SKM-1 (cell line): ENCODE measurements around the gene TTLL11.

Experiments
- DNase-seq: peaks from one replicate; lab custom pipeline; 2025; ENCODE audit not compliant: unreplicated experiment; lab: John Stamatoyannopoulos, UW

TTLL11 gene

DNA sequence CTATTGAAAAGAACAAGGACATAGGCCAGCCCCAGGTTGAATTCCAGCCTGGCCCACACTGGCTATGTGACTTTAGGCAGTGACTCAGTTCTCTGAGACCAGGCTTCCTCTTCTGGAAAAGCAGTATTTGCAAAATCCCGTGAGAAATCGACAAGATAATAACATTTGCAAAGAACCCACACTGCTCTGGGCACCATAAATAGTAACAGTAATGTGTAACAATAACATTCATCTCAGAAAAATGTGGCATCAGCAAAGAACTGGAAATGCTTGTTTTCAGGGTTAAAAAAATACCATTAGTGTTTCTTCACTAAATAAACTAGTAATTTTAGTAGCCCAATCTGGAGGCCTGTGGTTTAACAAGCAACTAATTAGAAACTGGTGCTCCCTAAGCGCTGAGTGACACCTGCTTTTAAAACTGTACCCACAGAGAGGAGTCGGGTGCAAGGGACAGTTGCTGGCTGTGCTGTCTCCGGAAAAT, 148.4 kb downstream of the TTLL11 start:
- DNase-seq: no peak

DNA sequence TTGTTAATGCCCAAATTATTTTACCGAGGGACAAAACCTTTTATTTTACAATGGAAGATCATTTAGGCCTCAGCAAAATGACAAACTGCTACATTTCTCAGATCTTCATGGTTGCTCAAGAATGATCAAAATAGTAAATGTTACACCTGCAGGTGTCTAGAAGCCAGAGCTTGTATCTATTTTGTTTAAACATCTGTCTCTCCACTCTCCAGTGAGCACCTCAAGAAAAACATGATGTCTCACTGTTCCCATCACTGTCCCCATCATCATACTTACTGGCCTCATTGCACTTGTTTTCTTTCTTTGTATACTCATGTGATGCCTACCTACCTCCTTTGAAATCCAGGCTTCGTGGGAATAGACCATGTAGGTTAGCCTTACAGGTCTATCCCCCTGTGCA, 149.6 kb downstream of the TTLL11 start:
- no peak for DNase-seq

GRCh38 chr9:121942866-121943382, 150.2 kb downstream of the TTLL11 start:
- no peak for DNase-seq

- DNase-seq: no peak
Measured at GRCh38 chr9:121942313-121942712, 150.8 kb downstream of the TTLL11 start.

DNA sequence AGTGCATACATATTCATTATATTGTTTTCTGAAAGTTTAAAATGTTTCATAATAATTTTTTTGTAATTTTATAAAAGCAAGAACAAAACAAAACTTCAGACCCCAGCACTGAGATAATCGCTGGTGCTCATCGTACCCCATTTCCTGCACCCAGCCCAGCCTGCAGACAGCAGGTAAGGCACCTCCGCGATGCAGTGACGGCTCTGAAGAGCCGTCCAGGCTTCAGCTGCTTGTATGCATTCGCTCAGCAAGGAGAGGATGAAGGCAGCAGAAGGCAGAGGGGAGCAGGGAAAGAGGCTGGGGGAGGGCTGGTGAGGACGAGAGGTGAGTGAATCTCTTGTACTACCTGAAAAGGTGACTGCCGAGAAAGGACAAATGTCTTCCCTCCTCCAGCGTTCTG, 153.5 kb downstream of the TTLL11 start:
- DNase-seq: no peak

DNA sequence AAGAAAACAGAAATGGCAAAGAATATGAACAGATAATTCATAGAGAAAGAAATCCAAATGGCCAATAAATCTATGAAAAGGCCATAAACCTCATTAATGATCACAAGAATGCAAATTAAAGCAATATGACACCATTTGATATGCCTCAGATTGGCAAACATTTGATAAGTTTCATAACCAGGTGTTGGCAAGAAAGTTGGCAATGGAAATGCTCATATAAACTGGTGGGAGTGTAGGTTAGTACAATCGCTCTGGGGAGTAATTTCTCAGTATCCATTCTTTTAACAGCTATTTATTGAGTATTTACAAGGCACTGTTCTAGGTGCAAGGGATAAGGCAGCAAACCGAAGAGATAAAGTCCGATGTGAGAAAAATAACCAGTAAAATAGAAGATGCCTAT, 154.5 kb downstream of the TTLL11 start:
- no peak for DNase-seq

DNA sequence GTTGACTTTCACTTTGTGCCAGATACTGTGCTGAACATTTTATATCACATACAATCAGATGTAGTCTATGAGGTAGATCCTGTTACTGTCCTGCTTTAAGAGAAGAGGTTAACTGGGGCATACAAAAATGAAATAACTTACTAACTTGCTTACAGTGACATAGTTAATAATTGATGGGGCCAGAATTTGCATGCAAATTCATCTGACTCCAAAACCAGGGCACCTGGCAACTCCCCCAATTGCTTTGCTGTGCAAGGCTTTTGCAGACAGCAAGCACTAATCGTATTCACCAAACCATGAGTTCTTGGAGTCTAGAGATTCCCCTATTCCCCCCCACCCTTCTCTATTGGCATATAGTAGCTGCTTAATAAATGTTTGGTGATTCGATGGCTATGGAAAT, 155.9 kb downstream of the TTLL11 start:
- DNase-seq: no peak

DNA sequence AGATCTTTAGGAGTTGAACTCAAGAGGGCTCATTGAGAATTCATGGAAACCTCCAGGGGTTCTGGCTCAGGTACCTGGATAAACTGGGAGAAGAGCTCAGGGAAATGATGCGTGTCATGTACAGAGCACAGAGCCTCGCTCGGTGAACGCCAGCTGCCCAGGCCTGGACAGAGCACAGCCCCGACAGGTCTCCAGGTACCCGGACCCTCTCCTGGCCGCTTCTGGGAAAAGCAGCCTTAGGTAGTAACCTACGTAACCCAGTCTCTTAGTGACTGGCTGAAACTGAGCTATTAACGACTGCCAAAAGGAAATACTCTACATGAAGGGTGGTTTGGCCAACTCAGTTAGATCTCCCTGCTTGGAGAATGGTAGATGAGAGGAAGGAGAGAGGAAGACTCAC, 157.4 kb downstream of the TTLL11 start:
- DNase-seq: no peak

DNA sequence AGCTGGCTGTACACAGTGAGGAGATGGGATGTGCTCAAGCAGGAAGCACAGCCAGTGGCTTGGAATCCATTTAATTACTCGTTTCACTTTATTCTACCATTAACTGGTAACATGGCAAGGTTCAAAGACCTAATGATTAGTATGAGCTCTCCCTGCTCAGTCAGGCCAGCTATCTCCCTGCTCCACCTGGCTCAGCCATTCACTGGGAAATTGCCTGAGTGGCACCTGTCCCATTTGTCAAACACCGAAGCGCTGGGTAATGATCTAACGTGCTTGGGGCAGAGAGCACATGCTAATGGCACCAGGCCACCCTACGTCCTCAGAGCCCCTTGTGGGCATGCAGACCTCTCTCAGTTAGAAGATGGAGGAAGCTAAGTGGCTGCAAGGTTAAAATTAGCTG, 162.2 kb downstream of the TTLL11 start:
- DNase-seq: no peak

DNA sequence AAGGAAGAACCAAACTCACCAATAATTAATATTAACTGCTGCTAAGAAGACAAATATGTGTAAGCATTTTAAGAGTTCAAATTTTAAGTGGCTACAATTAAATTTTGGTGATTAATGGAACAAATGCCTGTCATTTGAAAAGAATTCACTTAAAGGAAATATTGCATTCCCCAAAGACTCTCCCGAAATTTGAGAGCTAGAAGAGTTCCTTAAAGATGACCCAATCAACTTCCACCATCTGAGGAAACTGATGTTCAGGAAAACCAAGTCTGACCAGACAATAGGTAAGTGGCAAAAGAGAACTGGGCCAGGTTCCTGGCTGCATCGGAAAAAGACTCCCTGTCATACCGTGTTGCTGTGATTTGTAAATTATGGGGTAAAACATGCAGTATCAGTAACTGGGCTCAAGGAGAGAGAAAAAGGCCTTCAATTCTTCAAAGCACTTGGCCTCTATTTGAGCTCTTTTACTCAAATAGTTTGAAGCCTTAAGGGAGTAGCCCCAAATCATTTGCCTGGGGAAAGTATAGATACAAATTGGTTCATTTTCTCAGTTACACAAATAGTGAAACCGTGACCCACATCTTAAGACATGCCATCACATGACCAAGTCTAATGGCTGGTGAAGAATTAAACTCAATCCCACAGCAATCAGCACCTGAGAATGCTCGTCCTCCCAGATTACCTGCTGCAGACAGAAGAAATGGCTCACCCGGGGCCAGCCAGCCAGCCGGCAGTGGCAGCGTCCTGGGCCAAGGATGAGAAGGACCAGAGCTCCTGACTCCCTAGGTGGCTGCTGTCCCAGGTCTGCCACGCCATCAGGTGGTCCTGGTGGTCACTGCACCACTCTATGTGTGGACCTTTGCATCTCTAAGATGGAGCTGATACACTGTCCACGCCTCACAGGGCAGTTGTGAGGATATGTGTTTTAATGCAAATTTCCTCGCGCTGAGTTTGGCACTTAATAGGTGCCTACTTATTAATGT, 162.9 kb downstream of the TTLL11 start:
- DNase-seq: no peak

DNA sequence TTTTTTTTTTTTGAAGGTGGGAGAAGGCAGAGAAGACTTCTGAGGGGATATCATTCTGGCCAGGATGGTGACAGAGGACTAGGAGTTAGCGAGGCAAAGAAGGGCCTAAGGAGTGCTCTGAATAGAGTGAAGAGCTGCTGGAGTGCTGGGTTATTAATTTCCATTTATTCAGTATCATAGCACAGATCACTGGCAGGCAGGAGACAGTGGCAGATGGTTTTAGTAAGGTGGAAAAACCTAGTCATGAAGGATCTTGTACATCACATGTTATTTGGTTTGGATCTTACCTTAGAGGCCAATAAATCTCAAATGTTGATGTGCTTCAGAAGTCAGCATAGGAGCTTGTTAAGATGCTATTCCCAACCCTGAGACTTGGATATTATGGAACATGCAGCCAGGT, 165.5 kb downstream of the TTLL11 start:
- DNase-seq: no peak

DNA sequence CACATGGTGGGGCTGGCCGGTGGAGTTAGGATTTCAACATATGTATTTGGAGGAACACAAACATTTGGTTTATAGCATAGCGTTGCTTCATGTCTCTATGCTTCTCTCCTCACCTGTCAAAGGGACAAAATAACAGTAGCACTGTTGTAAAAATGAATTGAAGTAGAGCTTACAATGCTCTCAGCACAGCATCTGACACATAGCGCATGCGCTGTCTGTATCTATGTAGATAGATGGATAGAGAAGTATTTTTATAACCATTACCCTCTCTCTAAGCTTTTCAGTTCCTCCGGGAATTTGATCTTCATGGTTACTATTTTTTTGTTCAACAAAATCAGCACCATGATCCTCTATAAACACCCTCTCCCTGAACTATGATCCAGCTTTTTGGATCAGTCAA, 166.0 kb downstream of the TTLL11 start:
- DNase-seq: no peak

- no peak for DNase-seq
Measured at GRCh38 chr9:121926351-121926801, 166.7 kb downstream of the TTLL11 start.

DNA sequence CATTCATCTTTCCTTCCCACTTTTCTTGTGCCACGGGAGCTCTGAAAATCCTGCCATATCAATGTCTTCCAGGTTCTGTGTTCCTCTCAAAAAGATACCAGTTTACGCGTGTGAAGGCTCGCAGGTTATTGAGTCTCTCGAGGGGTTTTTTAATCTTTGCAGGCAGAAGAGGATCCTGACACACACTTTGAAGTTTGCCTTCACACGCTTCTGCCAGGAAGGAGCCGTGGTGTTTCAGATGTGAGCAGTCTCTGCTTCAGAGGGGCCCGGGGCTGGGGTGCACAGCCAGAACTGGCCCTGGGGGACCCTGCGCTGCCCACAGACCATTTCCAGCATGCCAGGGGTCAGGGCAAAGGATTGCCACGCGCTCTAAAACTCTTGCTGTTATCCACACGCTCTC, 167.2 kb downstream of the TTLL11 start:
- DNase-seq: no peak

- DNase-seq: no peak
Measured at GRCh38 chr9:121924700-121925099, 168.4 kb downstream of the TTLL11 start.

GRCh38 chr9:121921444-121921843, 171.7 kb downstream of the TTLL11 start:
- DNase-seq: no peak

GRCh38 chr9:121917375-121918335, 175.5 kb downstream of the TTLL11 start:
- DNase-seq: no peak

GRCh38 chr9:121915304-121915625, 177.8 kb downstream of the TTLL11 start:
- DNase-seq: no peak

DNA sequence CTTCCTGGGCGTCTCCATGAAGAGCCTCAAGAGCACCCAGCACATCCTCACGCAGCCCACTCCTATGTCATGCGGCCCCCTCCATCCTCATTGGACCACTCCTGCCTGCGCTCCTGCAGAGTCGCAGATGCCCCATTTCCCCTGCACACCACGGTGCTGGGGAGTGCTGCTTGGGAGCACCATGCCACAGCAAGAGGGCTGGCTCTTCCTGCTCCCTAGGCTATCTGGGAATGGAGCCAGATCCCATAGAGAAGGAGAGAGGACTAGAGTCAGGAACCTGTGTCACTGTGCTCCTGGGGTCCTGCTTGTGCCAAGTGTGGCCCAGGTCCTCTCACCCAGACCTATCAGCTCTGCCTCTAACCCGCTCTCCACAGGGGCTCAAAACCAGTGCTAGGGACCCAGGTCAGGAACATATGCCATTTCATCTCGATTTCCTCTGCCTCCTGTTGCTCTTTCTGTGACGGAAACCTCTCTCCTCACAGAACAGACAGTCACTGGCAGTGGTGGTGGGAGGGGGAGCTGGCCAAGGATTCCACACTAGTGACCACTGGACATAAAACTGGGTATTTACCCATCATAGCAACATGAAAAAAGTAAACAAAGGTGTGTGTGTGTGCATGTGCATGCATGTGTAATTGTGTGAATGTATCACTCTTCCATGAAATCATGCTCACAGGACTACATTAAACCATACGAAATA, 178.4 kb downstream of the TTLL11 start:
- DNase-seq: no peak

DNA sequence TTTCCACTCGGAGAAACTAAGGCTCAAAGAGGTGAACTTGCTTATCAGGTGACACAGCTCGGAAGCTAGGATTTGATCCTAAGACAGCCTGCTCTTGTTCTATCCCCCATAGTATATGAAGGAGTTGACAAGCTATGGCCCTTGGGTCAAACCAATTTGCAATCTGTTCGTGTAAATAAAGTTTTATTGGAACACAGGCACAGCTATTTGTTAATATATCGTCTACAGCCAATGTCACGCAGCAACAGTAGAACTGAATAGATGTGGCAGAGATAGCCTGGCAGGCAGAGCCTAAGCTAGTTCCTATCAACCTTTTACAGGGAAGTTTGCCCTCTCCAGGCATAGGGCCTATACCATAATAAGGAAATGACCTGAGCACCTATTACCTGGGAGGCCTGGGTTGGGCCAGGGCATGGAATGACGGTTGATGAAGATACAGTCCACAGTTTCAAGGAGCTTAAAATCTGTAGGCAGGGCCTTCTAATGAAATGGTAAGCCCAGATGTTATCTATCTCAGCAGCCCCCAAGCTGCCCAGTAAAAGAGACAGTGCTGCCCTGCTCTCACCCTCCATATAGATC, 179.0 kb downstream of the TTLL11 start:
- DNase-seq: no peak
